Keratinocyte (primary cell): ENCODE results near the gene NRP2. TPM values are rescaled to one million over a fixed set of nuclear protein-coding genes. Genes with fewer than 3 reads are reported as not detected.

ENCODE experiments used
- DNase-seq: peaks from one replicate; pipeline ENCODE4 v3.0.0-alpha.2; 2011; ENCODE audit warnings: low read depth, missing footprints, low spot score
- FAIRE-seq: peaks from 2 replicates; lab custom pipeline; 2011; peaks lifted over from hg19 to GRCh38; lab: Jason Lieb, UNC
- H2AFZ ChIP-seq: 2 replicates; pipeline ENCODE4 v1.6.0; 2012; ENCODE audit warnings: low read length, control low read depth, inconsistent platforms; ENCODE audit not compliant: control insufficient read depth
- H3K27ac ChIP-seq: 2 replicates; pipeline ENCODE4 v1.5.1; 2011; ENCODE audit warnings: low read length; ENCODE audit not compliant: control insufficient read depth, insufficient read depth
- H3K27me3 ChIP-seq: 3 replicates; pipeline ENCODE4 v1.6.0; 2011; ENCODE audit warnings: low read length; ENCODE audit not compliant: control insufficient read depth, insufficient read depth; ENCODE audit errors: extremely low read depth
- H3K36me3 ChIP-seq, 2 experiments: 2 replicates in 1 of 2; 3 replicates in 1 of 2; pipeline ENCODE4 v1.5.1; 2011; ENCODE audit warnings: low read length in 2 of 2, mild to moderate bottlenecking in 1 of 2; ENCODE audit not compliant: control insufficient read depth in 2 of 2, insufficient read depth in 2 of 2; ENCODE audit errors: extremely low read depth in 1 of 2
- H3K4me1 ChIP-seq: 3 replicates; pipeline ENCODE4 v1.5.1; 2011; ENCODE audit warnings: low read length; ENCODE audit not compliant: control insufficient read depth, insufficient read depth; ENCODE audit errors: extremely low read depth
- H3K4me2 ChIP-seq: 3 replicates; pipeline ENCODE4 v1.6.0; 2011; ENCODE audit warnings: low read depth, low read length; ENCODE audit not compliant: control insufficient read depth, insufficient read depth; ENCODE audit errors: extremely low read depth
- H3K4me3 ChIP-seq, 3 experiments: fragments of 200-600 bp in 1 of 3; sonication (generic) in 1 of 3; 2 replicates in 2 of 3; 3 replicates in 1 of 3; pipeline ENCODE4 v1.5.1; 2011 to 2016; ENCODE audit warnings: low read length in 3 of 3, mild to moderate bottlenecking in 3 of 3, control low read depth in 2 of 3, inconsistent platforms in 1 of 3, low read depth in 1 of 3, mixed read lengths in 1 of 3, mixed run types in 1 of 3, moderate library complexity in 1 of 3; ENCODE audit not compliant: control insufficient read depth in 2 of 3, insufficient read depth in 2 of 3; ENCODE audit errors: extremely low read depth in 1 of 3
- H3K79me2 ChIP-seq: 2 replicates; pipeline ENCODE4 v1.6.0; 2012; ENCODE audit warnings: low read length; ENCODE audit not compliant: control insufficient read depth, insufficient read depth
- H3K9ac ChIP-seq: 3 replicates; pipeline ENCODE4 v1.6.0; 2011; ENCODE audit warnings: low read length; ENCODE audit not compliant: control insufficient read depth, insufficient read depth; ENCODE audit errors: extremely low read depth
- H3K9me1 ChIP-seq: 3 replicates; pipeline ENCODE4 v1.6.0; 2011; ENCODE audit warnings: low read length; ENCODE audit not compliant: control insufficient read depth, insufficient read depth; ENCODE audit errors: extremely low read depth
- H3K9me3 ChIP-seq: 2 replicates; pipeline ENCODE4 v1.5.1; 2012; ENCODE audit warnings: low read depth, low read length; ENCODE audit not compliant: control insufficient read depth
- H4K20me1 ChIP-seq: 3 replicates; pipeline ENCODE4 v1.6.0; 2011; ENCODE audit warnings: low read length; ENCODE audit not compliant: control insufficient read depth, insufficient read depth; ENCODE audit errors: extremely low read depth
- CTCF ChIP-seq, 3 experiments: IDR thresholded peaks in 1 of 3; conservative IDR thresholded peaks in 1 of 3; optimal IDR thresholded peaks in 1 of 3; 2 replicates in 2 of 3; 3 replicates in 1 of 3; pipeline versions ENCODE3 to v1.5.1; 2011; ENCODE audit warnings: low read length in 3 of 3, mild to moderate bottlenecking in 3 of 3, moderate library complexity in 2 of 3, control low read depth in 1 of 3, inconsistent platforms in 1 of 3; ENCODE audit not compliant: insufficient read depth in 2 of 3; ENCODE audit errors: extremely low read depth in 1 of 3
- EZH2 ChIP-seq: IDR thresholded peaks from one replicate; pipeline ENCODE4 v1.6.1; 2012; ENCODE audit warnings: inconsistent platforms, mild to moderate bottlenecking, low read length, moderate library complexity
- dilution Hi-C: fragments of 300-500 bp; cut with MboI; formaldehyde crosslinking; loops from one replicate; pipeline ENCODE4 v1.7.0; 2020; ENCODE audit warnings: low sequenced_read_pairs; ENCODE audit not compliant: extremely low pct_ligation_motif_present
- polyA plus RNA-seq, 5 experiments: library from polyadenylated mRNA; depleted of rRNA in 3 of 5; stranded (reverse) in 3 of 5; stranded (forward) in 1 of 5; unstranded in 1 of 5; fragments of >200 nt; gene quantifications; 1 replicate in 1 of 5; 2 replicates in 3 of 5; 3 replicates in 1 of 5; pipeline versions ENCODE4 v1.2.1 to v1.2.3, GENCODE V29; 2011 to 2012; ENCODE audit warnings: missing spikeins in 2 of 5, low read depth in 1 of 5, low replicate concordance in 1 of 5

Gene NRP2
- polyA plus RNA-seq, 1 donor (not counting 4 experiments of a cell fraction or from before 2014, with no cell fraction given) = 20.6 TPM

- Histone ChIP-seq H3K9ac (peak overlapping the region; percentile 3), H4K20me1 (no peaks in the 10 kb centered on the region), H3K27me3 (no peaks in the 10 kb centered on the region), H3K4me1 (peaks cover 65% of the 10 kb centered on the region), H3K27ac (peak overlapping the region; percentile 22), H3K4me3 (peak overlapping the region in 1 of 3 experiments; percentile 5), H2AFZ (peak overlapping the region; percentile 13), H3K9me3 (peaks cover 2% of the 10 kb centered on the region), H3K36me3 (peaks cover 3 to 18% of the 10 kb centered on the region in 2 experiments), H3K4me2 (peak overlapping the region; percentile 53), H3K9me1 (no peaks in the 10 kb centered on the region), H3K79me2 (no peaks in the 10 kb centered on the region)
- dilution Hi-C loops = no loop called here
- DNase-seq (no peak), FAIRE-seq (peak; percentile 44)
- TF ChIP-seq EZH2 (no peak), CTCF (optimal IDR thresholded peaks at IDR 0.05 in 1 of 3, IDR thresholded peaks at IDR 0.05 in 1 of 3, conservative IDR thresholded peaks at IDR 0.05 in 1 of 3; ENCODE audit: extremely low read depth in 1 of 3, insufficient read depth in 2 of 3, low read length in 3 of 3) (no peak)
Measured at GRCh38 chr2:205771031-205771430, 88.7 kb downstream of the NRP2 start.

- Histone ChIP-seq H3K36me3 (peaks cover 1 to 18% of the 10 kb centered on the region in 2 experiments), H3K27me3 (no peaks in the 10 kb centered on the region), H3K9me3 (peaks cover 2% of the 10 kb centered on the region), H3K4me1 (peaks cover 67% of the 10 kb centered on the region), H3K9ac (no peak overlapping the region), H3K27ac (peak overlapping the region; percentile 22), H4K20me1 (no peaks in the 10 kb centered on the region), H3K4me2 (peak overlapping the region; percentile 53), H3K79me2 (no peaks in the 10 kb centered on the region), H3K9me1 (no peaks in the 10 kb centered on the region), H3K4me3 (no peak overlapping the region), H2AFZ (no peak overlapping the region)
- FAIRE-seq (peak; percentile 79), DNase-seq (no peak)
- no peak for TF ChIP-seq CTCF (optimal IDR thresholded peaks at IDR 0.05 in 1 of 3, IDR thresholded peaks at IDR 0.05 in 1 of 3, conservative IDR thresholded peaks at IDR 0.05 in 1 of 3; ENCODE audit: extremely low read depth in 1 of 3, insufficient read depth in 2 of 3, low read length in 3 of 3)
- TF ChIP-seq EZH2 = no peak
- dilution Hi-C loops = no loop called here
Measured at GRCh38 chr2:205771666-205772065, 89.4 kb downstream of the NRP2 start.
